ENCODE data around the gene CCDC57.
A peak's percentile ranks its signal among the peaks of the same experiment; 100 is the strongest.

CCDC57 gene

GRCh38 chr17:82160075-82160474 is 52.6 kb downstream of the CCDC57 start:
- DNase-seq (ENCODE audit: low read depth) = peak; percentile 35
- TF ChIP-seq, protein P1, sequence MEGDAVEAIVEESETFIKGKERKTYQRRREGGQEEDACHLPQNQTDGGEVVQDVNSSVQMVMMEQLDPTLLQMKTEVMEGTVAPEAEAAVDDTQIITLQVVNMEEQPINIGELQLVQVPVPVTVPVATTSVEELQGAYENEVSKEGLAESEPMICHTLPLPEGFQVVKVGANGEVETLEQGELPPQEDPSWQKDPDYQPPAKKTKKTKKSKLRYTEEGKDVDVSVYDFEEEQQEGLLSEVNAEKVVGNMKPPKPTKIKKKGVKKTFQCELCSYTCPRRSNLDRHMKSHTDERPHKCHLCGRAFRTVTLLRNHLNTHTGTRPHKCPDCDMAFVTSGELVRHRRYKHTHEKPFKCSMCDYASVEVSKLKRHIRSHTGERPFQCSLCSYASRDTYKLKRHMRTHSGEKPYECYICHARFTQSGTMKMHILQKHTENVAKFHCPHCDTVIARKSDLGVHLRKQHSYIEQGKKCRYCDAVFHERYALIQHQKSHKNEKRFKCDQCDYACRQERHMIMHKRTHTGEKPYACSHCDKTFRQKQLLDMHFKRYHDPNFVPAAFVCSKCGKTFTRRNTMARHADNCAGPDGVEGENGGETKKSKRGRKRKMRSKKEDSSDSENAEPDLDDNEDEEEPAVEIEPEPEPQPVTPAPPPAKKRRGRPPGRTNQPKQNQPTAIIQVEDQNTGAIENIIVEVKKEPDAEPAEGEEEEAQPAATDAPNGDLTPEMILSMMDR (conservative IDR thresholded peaks at IDR 0.05; ENCODE audit: low read depth, low read length) = no peak
- no peak overlapping the region for H3K4me3 ChIP-seq (ENCODE audit: low read depth, low read length)

GRCh38 chr17:82158825-82159224 is 53.8 kb downstream of the CCDC57 start:
- TF ChIP-seq, protein P1 (conservative IDR thresholded peaks at IDR 0.05; ENCODE audit: low read depth, low read length) = no peak
- H3K4me3 ChIP-seq (ENCODE audit: low read depth, low read length) = no peak overlapping the region
- no peak for DNase-seq (ENCODE audit: low read depth)

GRCh38 chr17:82157046-82158035 is 55.3 kb downstream of the CCDC57 start:
- H3K4me3 ChIP-seq (ENCODE audit: low read depth, low read length) = no peak overlapping the region
- TF ChIP-seq, protein P1 (conservative IDR thresholded peaks at IDR 0.05; ENCODE audit: low read depth, low read length) = no peak
- no peak for DNase-seq (ENCODE audit: low read depth)

- TF ChIP-seq, protein P1 (conservative IDR thresholded peaks at IDR 0.05; ENCODE audit: low read depth, low read length) = no peak
- DNase-seq (ENCODE audit: low read depth) = no peak
- H3K4me3 ChIP-seq (ENCODE audit: low read depth, low read length) = no peak overlapping the region
Measured at GRCh38 chr17:82156284-82156925, 56.2 kb downstream of the CCDC57 start.

DNA sequence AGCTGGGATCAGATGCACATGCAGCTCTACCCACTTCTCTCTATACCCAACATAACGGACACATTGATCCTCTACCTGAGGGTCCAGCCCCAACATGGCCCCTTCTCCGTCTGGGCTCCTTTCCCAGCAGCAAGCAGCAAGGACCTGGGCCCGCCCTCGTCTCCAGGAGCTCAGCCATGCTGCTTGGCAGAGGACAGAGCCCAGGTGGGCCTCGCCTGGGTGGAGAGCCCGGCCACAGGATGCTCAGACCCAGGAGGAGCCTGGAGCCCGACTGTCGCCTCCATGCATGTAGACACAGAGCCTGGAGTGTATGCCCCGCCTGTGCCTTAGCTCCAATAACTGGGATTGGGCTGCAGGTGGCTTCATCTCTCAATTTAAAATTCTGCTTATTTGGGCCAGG is 57.0 kb downstream of the CCDC57 start:
- TF ChIP-seq, protein P1 (conservative IDR thresholded peaks at IDR 0.05; ENCODE audit: low read depth, low read length) = no peak
- H3K4me3 ChIP-seq (ENCODE audit: low read depth, low read length) = no peak overlapping the region
- no peak for DNase-seq (ENCODE audit: low read depth)

DNA sequence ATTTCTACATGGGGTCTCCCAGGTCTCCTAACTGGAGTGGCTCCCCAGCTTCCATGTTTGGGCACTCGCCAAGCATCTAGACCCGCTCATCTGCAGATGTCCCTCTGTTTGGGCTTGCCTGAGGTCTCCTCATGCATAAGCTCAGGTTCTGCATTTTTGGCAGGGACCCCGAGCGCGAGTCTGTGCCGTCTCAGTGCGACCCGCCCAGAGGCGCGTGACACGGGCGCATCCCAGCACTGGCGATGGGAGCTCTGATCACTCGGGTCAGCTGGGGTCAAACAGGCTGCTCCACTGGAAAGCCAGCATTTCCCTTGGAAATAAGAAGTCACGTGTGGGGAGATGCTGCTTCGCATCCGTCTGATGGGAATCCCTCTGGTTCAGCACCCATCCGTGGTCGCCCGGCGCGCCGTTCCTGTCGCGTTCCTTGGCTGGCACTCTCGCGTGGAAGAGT is 57.7 kb downstream of the CCDC57 start:
- no peak overlapping the region for H3K4me3 ChIP-seq (ENCODE audit: low read depth, low read length)
- TF ChIP-seq, protein P1 (conservative IDR thresholded peaks at IDR 0.05; ENCODE audit: low read depth, low read length) = no peak
- no peak for DNase-seq (ENCODE audit: low read depth)

Data from choroid plexus epithelial cell (primary cell).